Activated T-helper 9 cell treated with anti-CD3 and anti-CD28 coated beads, Interleukin-2, amount 50 U/mL, for 16 hours (primary cell): ENCODE measurements around the gene DNASE1L3.
"Not testable (repeated sequence)": the region's sequence is repeated elsewhere in the genome, so short reads cannot be mapped to it uniquely, and the experiment has no call there.

ENCODE experiments used
- DNase-seq: peaks from one replicate; pipeline ENCODE4 v3.0.0-alpha.2; 2020; ENCODE audit warnings: low read depth

Gene DNASE1L3

DNA sequence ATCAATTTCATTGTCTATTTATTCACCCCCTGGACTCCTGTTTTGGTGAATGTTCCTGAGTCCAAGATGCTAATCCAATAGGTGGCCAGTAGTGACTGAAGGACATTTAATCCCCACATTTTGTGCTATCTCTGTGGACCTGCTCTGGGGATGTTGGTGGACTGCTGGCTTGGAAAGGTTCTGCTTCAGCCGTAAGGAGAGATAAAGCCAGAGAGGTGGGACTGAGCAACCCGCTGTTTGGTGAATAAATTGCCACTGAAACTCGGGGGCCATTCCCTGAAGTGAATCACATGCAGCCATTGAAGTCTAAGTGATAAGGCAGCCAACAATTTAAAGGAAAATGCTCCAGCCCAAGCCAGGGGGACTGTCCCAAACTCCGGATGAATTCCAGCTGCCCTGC lies 25.2 kb upstream of the DNASE1L3 start:
- no peak for DNase-seq

DNA sequence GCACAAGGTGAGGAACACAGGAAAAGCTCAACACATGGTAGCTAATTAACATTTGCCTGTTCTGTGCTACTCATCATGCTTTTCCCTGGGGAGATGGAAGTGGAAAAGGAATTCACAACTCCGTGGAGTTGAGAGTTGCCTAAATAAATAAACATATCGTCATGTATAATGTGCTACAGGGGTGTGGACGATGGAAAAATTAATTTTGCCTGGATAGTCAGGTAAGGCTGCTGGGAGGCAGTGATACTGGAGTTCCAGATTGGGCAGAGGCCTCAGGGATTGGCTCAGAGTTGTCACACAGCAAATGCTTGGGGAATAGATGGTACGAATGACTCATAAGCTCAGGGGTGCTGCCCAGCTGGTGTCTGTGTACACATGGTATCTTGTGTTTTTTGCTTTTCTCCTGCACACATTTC lies 23.8 kb upstream of the DNASE1L3 start:
- no peak for DNase-seq

DNA sequence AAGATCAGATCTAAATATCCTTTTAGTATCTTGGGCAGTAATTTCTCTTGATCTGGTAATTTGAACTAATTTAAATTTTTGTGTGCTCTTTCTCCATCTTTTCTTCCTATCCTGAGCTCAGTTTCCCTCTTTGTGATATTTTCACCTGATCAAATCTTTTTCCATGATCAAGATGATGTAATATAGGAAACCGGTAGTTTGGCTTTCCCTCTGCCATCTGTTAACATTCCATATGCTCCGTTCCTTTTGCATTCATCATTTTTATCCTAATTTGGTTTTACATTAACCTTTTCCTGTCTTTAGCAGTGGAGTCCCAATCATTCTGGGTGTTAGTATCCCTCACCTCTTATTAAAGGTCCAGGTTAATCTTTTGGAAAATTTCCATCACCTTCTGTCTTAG lies 20.9 kb upstream of the DNASE1L3 start:
- no peak for DNase-seq

DNA sequence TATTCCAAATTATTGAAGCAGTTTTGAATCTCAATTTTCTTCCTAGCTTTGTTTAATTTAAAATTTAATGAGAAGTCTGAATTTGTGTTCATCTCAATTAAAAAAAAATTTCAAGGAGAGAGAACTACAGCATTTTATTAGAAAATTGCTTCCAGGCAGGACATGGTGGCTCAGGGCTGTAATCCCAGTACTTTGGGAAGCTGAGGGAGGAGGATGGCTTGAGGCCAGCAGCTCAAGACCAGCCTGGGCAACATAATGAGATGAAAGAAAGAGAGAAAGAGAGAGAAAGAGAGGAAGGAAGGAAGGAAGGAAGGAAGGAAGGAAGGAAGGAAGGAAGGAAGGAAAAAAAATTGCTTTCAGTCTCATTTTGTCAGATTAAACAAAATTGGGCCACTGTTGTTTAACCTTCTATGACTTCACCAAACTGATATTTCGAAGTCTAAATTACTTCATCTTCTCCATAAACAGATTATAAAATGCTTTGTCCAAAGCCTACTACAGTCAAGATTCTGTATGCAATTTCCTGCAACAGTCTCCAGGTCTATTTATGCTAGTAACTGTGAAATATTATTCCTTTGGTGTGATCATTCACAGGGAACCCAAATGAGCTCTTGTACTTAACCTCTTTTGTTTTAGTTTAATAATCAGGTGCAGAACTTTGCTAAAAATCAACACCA lies 20.2 kb upstream of the DNASE1L3 start:
- no peak for DNase-seq

DNA sequence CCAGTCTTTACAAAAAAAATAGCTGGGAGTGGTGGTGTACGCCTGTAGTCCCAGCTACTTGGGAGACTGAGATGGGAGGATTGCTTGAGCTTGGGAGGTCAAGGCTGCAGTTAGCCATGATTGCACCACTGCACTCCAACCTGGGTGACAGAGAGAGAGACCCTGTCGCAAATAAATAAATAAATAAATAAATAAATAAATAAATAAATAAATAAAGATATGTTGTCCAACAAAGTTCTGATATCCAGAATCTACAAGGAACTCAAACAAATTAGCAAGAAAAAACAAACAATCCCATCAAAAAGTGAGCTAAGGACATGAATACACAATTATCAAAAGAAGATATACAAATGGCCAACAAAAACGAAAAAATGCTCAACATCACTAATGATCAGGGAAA lies 17.2 kb upstream of the DNASE1L3 start:
- not testable (repeated sequence) for DNase-seq

DNA sequence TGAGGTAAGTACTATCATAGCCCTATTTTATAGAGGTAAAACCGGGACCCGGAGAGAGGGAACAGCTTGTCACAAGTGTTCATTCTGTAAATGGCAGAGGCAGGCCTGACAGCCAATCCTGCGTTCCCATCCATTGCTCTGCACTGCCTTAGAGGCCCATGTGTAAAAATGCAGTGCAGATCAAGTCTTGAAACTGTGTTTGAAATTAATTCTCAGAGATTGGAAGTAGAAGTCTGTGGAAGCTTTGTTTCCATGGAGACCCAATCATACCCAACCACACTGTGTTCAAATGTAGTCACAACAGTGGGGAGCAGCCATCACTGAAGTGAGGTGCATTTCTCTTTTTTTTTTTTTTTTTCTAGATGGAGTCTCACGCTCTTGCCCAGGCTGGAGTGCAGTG lies 13.1 kb upstream of the DNASE1L3 start:
- DNase-seq = no peak

DNA sequence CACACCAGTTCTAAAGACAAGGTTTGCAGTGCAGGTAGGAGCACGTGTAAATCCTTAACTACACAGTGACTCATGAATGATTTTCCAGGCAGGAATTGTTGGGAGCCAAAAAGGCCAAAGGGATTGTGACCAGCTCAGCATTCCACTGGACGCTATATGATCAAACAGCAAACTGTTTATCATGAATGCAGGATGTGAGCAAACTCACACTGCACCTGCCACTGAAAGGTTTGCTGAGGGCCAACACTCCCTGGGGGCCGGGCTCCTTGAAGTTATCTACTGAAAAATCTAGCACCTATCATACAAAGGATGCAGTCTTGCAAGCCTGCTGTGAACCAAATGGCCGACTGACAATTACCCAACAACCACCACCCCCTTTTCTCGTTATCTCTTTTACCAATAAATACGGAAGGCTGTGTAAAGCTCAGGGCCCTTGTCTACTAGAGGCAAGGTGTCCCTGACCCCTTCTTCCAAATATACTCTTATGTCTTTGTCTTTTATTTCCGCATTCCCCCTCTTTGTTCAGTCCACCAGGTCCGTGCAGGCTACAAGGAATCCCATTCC lies 11.5 kb upstream of the DNASE1L3 start:
- no peak for DNase-seq

DNA sequence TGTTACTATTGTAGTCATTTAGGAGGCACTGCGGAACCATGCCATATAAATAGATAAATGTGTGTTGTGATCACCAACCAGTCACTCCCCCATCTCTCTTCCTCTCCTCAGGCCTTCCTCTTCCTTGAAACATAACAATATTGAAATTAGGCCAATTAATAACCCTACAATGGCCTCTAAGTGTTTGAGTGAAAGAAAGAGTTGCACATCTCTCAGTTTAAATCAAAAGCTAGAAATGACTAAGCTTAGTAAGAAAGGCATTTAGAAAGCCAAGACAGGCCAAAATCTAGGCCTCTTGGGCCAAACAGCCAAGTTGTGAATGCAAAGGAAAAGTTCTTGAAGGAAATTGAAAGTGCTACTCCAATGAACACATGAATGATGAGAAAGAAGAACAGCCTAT lies 8.1 kb upstream of the DNASE1L3 start:
- no peak for DNase-seq

DNA sequence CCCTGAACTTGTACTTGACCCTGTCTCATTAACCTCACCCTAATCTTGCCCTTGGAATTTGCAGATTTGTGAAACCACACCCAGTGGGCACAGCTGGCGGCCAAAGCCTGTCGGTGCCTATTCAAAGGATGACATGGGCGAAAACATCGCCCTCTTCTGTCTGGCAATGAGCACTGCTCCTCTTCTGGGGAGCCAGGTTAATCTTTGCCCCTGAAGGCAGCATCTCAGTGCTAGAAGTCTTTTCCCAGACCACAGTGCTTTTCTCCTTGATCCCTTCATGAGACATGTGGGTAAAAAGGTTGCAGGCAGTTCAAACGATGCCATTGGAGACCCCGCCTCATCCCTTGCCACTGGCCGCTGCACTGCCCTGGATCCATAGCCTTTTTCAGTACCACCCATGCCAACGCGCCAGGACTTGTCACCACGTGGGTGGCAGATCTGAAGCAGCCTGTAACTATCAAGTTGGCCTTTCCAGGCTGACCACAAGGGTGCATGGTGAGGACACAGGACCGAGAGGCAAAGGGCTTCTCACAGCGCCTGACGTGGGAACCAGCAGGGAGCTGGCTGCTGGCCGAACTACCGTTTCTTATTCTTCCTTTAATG lies 6.5 kb upstream of the DNASE1L3 start:
- DNase-seq = peak; percentile 16

DNA sequence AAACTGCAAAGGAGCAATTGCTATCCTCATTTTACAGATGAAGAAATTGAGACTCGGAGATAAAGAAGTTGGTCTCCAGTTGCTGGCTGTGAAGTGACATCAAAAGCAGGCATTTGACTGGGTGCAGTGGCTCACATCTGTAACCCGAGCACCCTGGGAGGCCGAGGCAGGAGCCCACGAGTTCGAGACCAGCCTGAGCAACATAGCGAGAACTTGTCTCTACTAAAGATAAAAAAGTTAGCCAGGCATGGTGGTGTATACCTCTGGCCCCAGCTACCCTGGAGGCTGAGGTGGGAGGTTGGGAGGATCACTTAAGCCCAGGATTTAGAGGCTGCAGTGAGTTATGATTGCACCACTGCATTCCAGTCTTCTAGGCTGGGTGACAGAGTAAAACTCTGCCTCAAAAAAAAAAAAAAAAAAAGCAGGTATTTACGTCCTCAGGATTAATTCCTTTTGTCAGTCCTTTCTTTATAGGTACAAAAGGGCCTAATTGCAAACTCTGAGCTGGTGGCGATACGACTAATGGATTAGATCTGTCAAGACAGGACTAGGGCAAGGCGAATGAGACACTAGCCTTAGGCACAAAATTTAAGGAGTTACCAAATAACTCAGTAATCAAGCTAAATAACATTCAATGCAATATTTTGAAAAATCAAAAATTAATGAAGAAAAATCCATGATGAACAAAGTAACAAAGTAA lies 5.9 kb upstream of the DNASE1L3 start:
- DNase-seq = no peak

DNA sequence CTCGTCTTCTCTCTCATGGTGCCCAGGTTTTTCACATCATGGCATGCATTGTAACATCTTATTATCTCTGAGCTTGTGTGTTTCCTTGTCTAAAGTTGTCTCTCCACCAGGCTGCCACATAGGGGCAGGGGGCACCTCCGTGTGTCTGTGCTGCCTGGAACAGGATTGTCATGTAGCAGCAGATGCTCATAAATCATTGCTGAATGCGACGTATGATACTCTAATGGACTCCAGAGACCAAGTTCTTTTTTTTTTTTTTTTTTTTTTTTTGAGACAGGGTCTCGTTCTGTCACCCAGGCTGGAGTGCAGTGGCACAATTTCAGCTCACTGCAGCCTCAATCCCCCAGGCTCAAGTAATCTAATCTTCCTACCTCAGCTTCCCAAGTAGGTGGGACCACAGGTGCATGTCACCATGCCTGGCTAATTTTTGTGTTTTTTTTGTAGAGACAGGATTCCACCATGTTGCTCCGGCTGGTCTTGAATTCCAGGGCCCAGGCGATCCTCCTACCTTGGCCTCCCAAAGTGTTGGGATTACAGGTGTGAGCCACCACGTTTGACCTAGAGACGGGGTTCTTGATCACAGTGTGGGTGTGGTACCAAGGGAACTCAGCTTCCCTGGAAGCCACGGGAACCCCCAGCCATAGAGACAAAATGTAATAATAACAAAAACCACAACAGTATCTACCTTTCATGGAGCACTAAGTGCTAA lies 4.7 kb upstream of the DNASE1L3 start:
- DNase-seq = no peak

DNA sequence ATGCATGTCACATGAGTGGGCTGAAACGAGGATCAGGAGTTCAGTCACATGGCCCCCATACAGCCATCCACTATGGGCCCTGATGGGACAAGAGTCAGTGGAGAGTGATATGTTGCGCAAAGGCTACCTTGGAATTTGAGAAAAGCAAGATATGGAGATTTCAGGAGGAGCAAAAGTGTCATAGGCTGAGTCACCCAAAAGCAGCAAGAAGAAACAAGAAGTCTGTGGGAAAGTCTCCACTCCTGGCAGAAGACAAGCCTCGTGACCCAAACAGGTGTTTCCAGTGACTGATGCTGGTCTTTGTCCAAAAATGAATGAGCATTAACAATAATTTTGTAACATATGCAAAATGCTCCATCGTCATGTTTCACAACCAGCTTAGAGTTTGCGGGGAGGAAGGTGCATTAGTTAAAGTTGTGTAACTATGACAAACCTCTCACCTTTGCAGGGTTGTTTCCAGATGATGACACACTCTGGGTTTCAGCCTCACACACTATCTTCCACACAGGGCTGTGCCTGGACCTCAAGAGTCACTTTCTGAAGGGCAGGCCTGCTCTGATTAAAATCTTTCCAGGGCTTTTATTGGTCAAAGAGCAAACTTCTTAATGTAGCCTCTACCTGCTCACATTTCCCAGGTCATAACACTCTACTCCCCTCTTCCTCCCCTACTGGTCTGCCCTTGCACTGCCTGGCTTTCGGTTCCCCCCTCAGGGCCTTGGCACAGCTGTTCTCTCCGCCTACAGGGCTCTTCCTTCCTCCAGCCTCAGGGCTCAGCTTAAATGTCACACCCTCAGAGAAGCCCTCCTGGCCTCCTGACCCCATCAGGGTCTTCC lies 3.9 kb upstream of the DNASE1L3 start:
- no peak for DNase-seq

DNA sequence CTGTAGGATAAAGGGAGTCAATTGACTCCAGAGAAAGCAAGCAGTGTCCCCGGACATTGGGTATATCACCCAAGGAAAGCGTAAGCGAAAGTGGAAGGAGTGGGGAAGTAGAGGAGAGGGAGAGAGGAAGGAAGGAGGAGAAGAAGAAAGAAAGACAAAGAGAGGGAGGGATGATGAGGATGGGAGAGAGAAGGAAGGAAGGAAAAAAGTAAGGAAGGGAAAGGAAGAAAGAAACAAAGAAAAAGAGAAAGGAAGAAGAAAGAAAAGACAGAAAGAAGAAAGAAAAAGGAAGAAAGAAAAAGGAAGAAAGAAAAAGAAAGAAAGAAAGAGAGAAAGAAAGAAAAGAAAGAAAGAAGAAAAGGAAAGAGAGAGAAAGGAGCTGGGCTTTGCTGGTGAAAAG lies 839 bp downstream of the DNASE1L3 start:
- DNase-seq = no peak

DNA sequence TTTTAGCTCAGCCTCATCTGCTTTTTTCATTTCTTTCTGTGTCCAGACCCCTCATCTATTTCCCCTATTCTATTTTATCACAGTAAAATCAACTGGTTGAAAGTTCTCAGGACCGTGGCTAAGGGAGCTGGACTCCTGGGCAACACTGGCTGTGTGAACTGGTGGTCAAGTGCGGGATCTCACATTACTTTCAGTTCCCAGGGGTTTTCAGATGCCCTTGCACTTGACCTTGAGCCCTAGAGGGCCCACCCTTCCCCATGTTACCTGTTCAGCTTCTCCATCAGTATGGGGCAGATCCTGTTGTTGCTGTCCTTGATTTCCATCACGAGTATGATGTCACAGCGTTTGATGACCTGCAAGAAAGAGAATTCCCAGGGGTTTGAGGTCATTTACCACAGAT lies 2.8 kb downstream of the DNASE1L3 start:
- DNase-seq = no peak

DNA sequence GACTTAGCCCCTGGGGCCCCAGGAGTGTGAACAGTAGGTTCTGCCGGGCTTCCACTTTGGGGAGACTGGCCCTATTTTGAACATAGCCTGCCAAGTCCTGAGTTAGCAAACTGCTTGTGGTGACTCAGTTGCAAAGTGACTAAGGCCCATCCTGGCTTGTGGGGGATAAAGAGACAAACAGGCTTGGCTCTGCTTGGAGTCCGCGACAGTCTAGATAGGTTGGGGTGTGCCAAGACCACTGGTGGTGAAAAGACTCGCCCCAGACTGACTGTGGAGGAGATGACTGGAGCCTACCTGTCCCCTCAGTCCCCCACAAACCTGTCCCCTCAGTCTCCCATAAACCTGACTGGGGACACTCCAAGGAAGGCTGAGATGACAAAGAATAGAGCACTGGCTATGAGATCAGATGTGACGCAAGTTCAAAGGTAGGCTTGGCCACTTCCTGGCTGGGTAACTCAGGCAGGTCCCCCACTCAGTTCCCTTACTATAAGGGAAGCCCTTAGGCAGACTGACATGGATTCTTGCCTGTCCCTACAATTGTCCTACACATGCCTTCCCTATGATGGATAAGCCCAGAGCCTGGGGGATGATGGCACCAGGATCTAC lies 4.3 kb downstream of the DNASE1L3 start:
- no peak for DNase-seq

DNA sequence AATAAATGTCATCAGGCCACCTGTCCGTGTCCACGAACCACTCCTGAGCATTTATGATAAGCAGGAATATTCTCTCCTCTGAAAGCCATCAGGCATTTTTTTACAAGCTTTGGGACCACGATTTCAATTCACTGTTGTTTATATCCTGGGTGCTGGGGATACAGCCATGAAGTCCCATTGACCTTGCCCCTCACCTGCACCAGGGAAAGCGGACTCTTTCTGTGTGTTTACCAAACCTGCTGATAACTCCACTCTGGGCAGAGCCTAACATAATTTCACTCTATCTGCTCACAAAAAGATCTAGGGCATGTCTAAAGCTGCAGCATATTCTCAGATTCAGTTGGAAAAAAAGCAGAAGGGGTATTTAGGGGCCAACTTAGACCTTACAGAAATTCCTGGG lies 4.8 kb downstream of the DNASE1L3 start:
- no peak for DNase-seq

DNA sequence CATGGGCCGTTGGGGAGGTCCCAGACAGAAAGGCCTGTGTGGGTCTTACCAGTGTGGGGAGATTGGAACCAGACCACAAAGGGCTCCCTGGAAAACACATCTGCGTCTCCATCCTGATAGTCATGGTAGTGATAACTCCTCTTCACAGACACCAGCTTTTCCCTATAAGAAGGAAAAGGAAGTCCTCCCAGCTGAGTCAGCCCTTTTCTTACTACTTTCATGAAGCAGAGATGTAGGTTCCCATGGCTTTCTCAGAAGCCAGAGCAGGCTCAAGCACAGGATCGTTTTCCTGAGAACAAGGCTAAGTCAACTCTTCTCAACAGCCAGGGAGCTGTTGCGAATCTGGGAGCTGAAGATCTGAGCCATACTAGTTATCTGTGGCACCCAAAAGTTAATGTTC lies 6.1 kb downstream of the DNASE1L3 start:
- DNase-seq = no peak

DNA sequence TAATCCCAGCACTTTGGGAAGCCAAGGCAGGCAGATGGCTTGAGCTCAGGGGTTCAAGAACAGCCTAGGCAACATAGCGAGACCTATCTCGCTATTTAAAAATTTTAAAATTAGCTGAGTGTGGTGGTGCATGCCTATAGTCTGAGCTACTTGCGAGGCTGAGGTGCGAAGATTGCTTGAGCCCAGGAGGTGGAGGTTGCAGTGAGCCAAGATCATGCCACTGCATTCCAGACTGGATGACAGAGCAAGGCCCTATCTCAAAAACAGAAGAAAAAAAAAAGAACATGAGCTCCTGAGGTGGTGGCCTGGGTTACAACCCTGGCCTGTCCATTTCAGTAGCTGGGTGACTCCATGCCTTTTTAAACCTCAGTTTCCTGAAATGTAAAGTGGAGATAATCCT lies 7.2 kb downstream of the DNASE1L3 start:
- no peak for DNase-seq

DNA sequence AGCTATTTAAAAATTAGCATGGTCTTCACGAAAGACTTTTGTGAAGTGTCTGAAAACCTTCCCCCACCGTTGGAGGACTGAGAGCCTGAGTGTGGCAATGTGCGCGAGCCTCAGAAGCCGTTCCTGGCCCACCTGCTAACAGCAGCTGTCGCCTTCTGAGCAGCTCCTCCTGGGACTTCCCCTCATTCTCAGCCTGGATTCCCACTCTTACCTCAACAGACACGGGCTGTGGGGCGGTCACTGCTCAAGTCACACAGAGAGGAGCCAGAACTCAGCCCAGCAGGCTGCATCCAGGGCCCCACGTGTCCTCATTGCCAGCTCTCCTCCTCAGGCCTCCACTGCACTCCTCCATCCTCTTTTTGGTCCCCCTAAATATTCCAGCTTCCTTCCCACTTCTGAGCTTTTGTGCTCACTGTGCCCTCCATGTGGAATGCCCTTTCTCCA lies 7.8 kb downstream of the DNASE1L3 start:
- no peak for DNase-seq

DNA sequence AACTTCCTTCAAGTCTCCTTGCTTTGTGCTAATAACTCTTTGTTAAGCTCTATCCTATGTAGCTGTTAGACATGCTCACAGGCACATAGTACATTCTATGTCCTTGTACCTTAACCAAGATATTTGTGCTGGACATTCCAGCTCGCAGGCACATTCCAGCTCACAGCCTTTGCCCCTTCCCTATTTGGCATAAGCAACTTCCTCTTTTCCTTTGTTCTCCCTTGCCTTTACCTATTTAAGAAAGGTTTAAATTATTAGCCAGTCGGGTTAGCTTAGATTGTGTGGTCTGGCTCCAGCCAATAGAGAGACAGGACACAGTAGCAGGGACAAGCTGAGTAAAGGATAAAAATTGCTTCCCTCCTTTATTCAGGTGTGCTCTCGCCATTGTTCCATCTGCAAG lies 9.3 kb downstream of the DNASE1L3 start:
- not testable (repeated sequence) for DNase-seq

DNA sequence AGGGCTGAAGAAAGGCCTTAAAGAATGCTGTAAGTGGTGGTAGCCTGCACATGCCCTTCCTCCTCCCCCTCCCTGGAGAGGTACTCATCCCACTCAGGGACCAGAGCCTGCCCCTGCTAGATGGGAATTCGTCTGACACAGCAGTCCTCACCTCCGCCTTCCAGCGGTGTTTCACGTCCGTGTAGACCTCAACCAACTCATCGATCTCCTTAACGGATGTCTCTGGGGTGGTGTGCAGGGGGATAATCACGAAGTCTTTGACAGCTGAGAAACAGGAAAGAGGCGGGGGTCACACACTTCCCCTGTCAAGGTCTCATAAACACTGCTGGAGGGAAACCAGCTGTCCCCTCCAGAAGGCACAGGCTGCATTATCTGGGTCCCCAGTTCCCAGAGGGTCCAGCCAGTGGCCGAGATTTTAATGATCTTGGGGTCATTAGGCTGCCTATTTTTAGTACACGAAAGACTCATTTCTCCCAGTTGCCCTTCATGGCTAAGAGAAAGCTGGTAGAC lies 9.9 kb downstream of the DNASE1L3 start:
- no peak for DNase-seq
